Stimulated activated CD4-positive, alpha-beta T cell treated with anti-CD3 and anti-CD28 coated beads, Interleukin-12 subunit alpha, Interleukin-12 subunit beta, amount 100 ng/mL, for 24 hours (primary cell): ENCODE measurements around the gene NDST1.

Experiments
- DNase-seq, 2 experiments: peaks; one replicate each; pipeline ENCODE4 v3.0.0-alpha.2; 2020; ENCODE audit warnings: low read depth in 2 of 2

NDST1 gene

DNA sequence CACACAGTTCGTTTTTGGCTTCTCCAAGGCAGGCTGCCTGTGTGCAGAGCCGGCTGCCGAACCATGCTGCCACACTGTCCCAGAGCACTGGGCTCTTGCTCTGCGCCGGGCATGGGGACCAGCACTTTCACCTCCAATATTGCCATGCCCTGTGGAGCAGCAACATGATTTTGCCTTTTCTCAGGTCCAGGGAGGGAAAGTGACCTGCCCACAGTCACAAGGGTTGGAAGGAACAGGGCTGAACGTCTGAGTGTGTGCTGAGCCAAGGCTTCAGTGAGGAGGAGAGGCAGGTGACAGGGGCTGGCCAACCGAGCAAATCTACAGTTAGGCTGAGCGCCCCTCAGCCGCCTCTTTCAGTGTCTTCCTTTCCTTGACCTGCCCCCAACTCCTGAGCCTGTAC is 98.5 kb downstream of the NDST1 start:
- DNase-seq = no peak

DNA sequence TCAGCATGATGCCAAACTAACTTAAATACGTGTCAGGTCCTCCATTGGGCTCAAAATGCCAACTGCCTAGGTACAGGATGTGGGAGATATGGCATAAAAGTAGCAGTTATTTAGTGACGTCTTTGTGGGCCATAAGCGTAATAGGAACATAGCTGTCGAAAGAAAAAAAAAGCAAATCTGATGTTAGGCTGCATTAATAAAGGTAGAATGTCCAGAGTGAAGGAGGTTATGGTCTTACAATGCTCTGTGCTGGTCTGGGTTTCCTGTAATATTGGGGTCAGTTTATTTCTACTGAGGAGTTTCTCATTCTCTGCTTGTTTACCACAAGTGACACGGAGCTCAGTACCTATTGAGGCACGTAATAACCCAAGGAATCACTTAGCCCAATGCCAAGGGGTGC is 99.2 kb downstream of the NDST1 start:
- no peak for DNase-seq
